ENCODE measurements around the gene MINK1. TPM values are rescaled to one million over a fixed set of nuclear protein-coding genes. Genes with fewer than 3 reads are reported as not detected.
A peak's percentile ranks its signal among the peaks of the same experiment; 100 is the strongest.

Gene MINK1
- total RNA-seq, 1 donor from 2014 or later = 47.6 TPM

DNA sequence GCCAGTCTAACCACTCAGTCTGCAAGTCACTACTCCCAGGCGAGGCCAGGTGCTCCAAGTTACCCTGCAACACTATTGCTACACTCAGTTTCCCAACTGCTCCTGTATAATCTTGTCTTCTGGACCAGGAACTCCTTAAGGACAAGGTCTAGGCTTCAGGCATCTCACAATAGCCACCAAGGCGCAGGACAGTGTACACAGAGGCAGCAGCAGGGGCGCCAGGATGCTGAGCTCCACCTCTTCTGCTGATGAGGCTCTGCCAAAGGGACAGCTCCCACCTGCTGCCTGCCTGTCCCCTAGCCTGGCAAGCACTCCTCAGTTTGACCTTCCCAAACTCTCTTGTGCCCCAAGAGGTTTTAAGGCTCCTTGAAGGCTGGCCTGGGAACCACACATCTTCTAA is 103.3 kb downstream of the MINK1 start:
- ATAC-seq (ENCODE audit: poor library complexity) (no peak), DNase-seq (no peak)
- intact Hi-C loops (cut with DNase I) = no loop called here

DNA sequence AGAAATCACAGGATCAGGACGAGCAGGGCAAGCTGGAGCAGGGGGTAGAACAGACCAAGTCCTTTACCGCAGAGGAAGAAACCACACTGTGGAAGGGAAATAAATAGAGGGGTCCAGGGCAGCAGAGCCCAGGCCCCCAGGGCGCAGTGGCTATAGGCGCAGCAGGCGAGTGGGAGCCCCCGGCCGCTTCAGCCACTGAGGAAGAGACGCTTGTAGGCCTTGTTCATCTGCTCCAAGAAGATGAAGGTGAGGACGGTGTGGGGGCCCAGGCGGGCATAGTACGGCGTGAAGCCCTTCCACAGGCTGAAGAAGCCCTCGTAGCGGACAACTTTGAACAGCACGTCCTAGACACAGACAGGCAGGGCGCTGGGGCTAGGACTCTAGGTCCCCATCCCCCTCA is 104.4 kb downstream of the MINK1 start:
- DNase-seq (no peak), ATAC-seq (ENCODE audit: poor library complexity) (no peak)
- intact Hi-C loops (cut with DNase I) = no loop called here

DNA sequence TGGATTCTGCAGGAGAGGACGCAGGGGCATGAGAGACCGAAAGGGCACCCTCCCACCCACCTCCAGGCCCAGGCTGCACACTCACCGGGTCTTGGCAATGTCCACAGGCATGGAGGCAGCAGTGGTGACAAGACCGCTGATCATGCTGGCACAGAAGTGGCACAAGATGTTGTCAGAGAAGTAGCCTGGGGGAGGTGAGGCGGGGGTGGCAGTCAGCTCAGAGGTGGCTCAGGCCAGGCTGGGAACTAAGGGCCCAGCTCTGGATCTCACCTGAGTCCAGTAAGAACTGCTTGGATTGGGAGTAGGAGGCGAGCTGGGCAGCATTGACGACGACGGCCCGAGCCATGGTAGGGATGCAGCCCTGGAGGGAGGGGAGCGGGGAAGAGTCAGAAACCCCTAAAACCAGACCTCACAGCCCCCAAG is 104.9 kb downstream of the MINK1 start:
- ATAC-seq (ENCODE audit: poor library complexity) (no peak), DNase-seq (no peak)
- intact Hi-C loops (cut with DNase I) = no loop called here

DNA sequence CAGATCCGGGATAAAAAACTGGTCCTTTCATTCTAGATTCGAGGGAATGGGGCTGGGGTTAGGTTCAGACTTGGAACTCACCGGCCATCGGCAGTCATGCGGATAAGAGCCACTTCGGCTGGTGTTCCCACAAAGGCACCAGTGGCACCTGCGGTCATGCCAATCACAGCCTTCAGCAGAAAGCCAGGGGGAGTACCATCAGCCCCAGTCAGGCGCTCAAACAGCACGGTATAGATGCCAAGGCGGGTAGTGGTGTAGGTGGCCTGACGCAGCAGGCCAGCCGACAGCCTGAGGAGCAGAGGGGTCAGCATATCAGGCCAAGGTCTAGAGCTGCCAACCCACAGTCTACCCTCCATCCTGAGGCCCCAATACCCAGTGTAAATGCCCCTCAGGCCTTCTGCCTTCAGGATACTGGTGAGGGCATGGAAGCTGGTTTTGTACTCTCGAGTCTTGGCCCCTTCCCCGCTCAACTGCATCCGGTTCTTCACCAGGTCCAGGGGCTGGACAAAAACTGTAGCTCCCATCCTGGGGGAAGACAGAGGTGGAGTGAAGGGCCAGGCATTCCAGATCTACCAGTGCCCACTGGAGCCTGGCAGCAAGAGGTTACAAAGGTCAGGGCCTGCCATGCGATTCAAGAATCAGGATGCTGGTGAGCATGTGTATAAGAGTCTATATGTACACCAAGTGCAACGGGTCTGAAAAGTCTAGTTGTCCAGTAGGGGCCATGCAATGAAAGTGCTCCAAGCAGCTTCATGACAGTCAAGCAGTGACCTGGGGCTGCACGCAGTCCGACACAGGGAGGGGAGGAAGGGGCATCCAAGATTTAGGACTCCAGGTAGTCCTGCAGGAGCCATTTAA is 105.8 kb downstream of the MINK1 start:
- intact Hi-C loops (cut with DNase I) = no loop called here

DNA sequence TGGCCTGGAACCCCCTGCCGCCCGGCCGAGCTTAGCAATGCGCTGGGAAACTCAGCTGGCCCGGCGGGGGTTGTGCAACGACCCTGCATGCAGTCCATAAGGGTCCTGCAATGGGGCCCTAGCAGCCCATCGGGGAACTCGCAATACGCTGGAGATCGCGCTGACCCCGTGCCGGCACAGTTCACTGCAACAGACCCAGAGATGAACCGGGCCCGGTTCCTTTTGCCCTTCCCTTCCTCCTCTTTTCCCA is 106.3 kb downstream of the MINK1 start:
- intact Hi-C loops (cut with DNase I) = no loop called here
- ATAC-seq (ENCODE audit: poor library complexity) (no peak), DNase-seq (no peak)

More for the DNA sequence above, 105.8 kb downstream of the MINK1 start:
- ATAC-seq (ENCODE audit: poor library complexity) (no peak), DNase-seq (no peak)

DNA sequence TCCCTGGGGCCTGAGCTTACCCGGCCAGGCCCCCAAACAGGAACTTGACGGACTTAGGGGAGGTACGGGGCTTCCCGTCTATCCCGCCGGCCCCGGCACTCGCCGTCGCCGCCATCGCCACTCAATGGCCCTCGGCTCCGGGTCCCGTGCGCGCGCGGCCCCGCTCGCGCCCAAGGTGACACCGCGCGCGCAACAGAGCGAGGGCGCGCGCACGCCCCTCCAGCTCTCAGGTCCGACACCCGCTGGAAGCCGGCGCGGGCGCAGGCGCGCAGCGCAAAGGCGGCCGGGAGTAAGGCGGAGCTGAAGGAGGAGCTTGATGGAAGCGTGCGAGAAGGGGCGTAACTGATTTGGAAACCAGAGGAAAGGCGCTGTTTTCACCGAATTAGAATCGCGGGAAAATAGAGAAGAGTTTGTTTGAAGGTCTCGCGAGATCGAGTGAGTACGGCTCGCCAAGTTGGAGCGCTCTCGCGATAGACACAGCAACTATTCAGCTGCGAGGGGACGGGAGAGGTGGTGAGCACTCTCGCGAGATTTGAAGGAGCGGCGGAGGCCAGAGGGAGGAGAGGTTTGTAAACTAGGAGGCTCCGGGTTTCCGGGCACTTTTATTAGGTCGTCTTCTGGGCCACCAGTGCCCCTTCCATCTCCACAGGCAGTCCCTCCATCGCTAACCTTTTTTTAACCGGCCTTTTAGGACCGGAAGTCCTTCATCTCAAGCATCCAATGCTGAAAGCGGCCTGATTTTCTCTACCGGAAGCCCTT is 106.8 kb downstream of the MINK1 start, which contains the start of the genes RNF167 and SLC25A11:
TSS of gene RNF167 (plus strand) at position 473 of the 759 bp plus-strand sequence. CDS start 642 bp downstream, outside the sequence.
TSS of gene SLC25A11 (minus strand) at position 251 of the 759 bp plus-strand sequence. CDS start at position 115, 136 bp downstream.
- DNase-seq (peak; percentile 95), ATAC-seq (ENCODE audit: poor library complexity) (peak; percentile 95)
- intact Hi-C loops (cut with DNase I) = no loop called here

DNA sequence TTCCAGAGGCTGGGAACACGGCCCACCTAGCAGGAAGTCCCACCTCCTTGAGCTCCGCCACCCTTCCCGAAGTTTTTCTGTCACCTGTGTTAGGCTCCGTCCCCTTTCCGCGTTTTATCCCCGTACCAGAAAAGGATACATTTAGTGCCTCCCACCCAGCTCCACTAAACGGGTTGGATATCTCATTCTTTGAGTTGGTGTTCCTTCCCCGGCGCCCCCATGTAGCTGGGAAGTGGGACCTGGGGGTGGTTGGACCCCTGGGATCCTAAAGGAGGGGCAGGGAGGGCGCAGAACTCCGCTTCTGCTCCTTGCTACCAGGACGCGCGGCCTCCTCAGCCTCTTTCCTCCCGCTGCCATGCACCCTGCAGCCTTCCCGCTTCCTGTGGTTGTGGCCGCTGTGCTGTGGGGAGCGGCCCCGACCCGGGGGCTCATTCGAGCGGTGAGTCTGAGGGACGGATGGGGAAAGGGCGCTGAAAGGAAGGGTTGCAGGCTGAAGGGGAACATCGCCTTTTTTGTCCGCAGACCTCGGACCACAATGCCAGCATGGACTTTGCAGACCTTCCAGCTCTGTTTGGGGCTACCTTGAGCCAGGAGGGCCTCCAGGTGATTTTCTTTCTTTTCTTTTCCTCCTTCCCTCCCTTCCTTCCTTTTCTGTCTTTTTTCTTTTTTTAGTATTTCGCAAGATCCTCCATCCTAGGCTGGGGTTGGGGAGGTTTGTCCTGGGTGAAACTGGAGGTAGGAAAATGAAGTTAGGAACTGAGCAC is 107.6 kb downstream of the MINK1 start:
- peak; percentile 78 for ATAC-seq (ENCODE audit: poor library complexity)
- intact Hi-C loops (cut with DNase I) = no loop called here

DNA sequence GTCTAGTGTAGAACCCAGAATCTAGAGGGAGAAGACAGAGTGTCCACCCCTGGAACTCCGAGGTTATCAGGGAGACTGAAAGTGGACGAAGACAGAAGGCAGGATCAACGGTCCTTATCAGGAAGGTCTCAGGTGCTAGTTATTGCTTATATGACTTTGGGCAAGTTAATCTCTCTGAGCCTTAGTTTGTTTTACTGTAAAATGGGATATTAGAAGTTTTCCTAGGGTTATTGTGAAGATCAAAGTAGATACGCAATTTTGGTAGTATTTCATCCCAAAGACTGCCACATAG is 108.1 kb downstream of the MINK1 start:
- ATAC-seq (ENCODE audit: poor library complexity) = no peak

More for the DNA sequence above, 107.6 kb downstream of the MINK1 start:
- DNase-seq = no peak

DNA sequence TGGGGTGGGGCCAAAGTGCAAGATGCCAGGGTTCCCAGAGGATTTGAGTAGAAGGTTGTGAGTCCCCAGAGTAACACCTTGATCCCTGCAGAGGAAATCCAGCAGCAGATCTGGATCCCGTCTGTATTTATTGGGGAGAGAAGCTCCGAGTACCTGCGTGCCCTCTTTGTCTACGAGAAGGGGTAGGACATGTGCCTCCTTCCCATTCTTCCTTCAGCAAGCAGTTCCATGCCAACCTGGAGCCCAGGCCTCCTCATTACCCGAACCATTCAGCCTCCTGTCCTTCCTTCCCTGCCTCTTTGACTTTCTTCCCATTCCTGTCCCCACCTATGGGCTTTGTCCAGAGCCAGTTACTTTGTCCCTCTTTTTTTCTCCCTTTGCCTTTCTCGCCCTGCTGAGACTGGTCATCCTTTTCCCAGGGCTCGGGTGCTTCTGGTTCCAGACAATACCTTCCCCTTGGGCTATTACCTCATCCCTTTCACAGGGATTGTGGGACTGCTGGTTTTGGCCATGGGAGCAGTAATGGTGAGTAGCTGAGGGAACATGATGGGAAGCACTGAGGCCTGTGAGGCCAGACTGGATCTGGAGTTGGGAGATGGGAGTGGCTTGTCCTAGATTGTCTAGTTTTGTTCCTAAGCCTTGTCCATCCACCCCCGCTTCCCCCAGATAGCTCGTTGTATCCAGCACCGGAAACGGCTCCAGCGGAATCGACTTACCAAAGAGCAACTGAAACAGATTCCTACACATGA is 109.8 kb downstream of the MINK1 start:
- no peak for ATAC-seq (ENCODE audit: poor library complexity)
- intact Hi-C loops (cut with DNase I) = no loop called here
- no peak for DNase-seq

More for the DNA sequence above, 108.1 kb downstream of the MINK1 start:
- DNase-seq = no peak
- intact Hi-C loops (cut with DNase I) = no loop called here

DNA sequence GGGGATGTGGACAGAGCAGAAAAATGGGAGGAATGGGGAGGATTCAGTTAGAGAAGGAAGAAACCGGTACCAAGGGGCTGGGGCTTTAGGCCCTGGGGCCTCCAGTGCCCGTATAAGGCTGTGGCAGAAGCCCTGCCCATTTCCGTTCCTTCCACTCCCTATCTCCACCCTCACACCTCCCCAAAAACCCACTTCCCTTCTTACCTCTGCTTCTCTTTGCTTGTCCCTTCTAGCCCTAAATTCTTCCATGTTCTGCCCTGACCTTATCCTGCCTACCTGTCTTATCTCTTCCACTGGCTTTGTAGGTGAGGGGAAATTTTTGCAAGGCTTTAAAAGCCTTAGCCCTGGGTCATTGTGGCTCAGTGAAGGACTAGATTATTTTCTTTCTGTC is 111.0 kb downstream of the MINK1 start:
- ATAC-seq (ENCODE audit: poor library complexity) = no peak
- intact Hi-C loops (cut with DNase I) = no loop called here
- no peak for DNase-seq

DNA sequence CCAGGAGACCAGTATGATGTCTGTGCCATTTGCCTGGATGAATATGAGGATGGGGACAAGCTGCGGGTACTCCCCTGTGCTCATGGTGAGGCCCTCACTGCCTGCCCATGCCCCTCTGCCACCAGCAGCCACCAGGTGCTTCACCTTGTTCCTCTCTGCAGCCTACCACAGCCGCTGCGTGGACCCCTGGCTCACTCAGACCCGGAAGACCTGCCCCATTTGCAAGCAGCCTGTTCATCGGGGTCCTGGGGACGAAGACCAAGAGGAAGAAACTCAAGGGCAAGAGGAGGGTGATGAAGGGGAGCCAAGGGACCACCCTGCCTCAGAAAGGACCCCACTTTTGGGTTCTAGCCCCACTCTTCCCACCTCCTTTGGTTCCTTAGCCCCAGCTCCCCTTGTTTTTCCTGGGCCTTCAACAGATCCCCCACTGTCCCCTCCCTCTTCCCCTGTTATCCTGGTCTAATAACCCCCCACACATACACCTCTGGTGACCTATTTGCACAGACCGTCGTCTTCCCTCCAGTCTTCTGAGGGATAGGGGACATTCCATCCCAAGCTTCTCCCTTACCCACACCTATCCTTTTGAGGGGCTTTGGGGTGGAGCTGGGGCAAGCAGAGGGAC is 111.5 kb downstream of the MINK1 start:
- intact Hi-C loops (cut with DNase I) = no loop called here
- DNase-seq (no peak), ATAC-seq (ENCODE audit: poor library complexity) (no peak)

DNA sequence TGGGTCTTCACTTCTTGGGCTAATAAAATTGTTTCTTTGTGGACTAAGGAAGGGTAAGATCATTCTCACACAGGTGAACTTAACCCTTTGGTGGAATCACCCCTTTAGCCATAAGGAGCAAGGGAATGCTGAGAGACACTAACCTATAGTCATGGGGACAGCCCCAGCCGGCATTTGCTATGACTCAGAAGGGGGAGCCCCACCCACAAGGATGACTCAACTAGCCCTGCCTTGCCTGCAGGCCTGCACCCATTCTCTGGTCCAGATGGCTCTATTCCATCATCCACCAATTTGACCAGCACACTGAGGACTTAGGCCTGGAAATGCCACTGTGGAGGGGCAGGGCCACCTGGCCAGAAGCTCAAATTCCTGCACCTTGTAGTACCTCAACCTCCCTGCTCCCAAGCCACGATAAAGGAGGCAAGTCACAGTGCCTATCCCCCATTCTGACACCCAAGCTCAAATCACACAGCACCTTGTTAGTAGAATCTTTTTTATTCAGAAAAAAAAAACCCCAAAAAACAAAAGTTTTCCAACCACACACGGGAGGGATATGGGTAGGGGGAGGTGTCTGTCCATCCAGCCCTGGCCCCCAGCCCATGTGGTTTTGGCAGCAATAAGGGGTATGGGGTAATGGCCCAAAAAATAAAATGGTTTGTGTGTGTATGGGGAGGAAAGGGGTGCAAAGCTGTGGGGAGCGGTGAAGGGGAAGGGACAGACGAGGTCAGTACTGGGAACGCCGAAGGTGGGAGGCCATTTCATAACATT is 112.2 kb downstream of the MINK1 start:
- intact Hi-C loops (cut with DNase I) = no loop called here
- no peak for ATAC-seq (ENCODE audit: poor library complexity)
- peak; percentile 84 for DNase-seq

DNA sequence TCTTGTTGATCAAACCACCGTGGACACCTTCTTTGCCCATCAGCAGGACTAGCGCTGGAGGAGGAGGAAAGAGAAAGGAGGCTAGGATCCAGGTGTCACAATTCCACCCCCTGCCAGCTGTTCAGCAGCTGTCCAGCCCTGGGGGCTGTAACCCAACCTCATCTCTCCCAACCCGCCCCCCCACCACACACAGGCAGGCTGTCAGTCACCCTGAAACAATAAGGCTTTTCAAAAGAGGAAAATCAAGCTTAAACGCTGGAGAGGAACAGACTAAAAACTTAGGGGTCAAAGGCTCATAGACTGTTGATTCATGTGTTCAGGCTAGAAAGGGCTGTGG is 112.8 kb downstream of the MINK1 start:
- ATAC-seq (ENCODE audit: poor library complexity) (no peak), DNase-seq (no peak)
- intact Hi-C loops (cut with DNase I) = no loop called here

DNA sequence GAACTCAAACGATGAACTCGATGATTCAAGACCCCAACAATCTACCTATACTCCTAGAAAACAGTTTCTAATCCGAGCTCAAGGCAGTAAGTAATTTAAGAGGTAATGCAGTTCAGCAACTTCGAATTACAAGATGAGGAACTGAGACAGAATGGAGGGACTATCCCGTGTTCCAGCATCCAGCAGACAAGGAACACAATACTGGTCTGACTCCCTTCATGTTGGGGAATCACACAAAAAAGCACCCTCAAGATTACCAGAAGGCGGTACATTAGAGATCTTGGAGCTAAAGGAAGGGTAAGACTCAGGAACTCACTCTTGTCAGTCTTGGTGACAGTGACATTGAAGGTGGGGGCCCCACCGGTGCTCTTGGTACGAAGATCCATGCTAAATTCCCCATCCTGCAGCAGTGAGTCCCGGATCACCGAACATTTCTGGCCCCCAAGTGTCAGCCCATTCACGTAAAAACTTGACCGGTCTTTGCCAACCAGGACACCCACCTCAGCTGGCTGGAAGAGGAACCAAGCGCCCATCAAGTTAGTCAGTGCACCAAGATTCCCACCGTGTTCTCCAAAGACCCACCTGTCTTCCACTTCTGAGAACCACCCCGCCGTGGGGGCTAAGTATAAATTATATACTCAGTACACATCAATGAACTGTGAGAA is 113.3 kb downstream of the MINK1 start:
- intact Hi-C loops (cut with DNase I) = no loop called here
- no peak for DNase-seq
- no peak for ATAC-seq (ENCODE audit: poor library complexity)

DNA sequence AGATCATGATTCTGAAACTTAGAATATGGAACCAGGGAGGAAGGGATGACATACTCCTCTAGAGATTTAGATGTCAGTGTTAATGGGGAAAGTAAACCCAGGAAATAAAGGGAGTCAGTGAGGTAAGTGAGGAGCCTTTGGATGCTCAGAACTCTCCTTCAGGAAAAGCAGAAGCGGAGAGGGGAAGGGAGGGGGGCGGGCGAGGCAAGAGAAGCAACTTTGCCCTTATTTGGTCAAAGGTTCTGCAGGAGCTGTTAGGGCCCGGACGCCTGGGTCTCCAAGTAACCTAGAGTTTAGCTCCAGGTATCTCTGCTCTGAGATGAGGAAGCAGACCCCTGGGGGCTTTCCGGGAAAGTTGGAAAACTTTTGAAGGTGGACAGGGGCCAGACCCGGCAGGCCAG is 113.9 kb downstream of the MINK1 start:
- intact Hi-C loops (cut with DNase I) = no loop called here
- ATAC-seq (ENCODE audit: poor library complexity) (no peak), DNase-seq (no peak)
